Measurements from ENCODE around the gene HIPK2. TPM values are rescaled to one million over a fixed set of nuclear protein-coding genes. Genes with fewer than 3 reads are reported as not detected.

HIPK2 gene
- total RNA-seq, 2 donors from 2014 or later, result 28.7 to 35.4 TPM

DNA sequence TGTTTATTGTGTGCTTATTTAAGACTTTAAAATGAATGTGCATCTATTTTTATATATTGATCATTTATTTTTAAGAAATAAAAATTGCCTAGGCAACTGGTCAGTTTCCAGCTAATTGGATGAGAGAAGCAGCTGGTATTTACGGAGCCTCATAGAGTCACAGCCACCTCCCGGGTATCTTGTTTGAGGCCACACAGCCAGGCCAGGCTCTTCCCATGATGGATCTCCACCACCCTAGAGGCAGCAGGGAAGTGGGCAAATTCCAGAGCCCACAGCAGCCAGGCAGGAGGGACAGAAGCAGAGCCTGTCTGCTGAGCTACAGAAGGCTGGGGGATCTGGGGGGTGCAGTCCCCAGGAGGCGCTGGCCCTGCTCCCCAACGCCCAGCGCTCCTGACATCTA is 192.8 kb downstream of the HIPK2 start:
- H3K9me3 Mint-ChIP-seq, result no peaks in the 10 kb centered on the region
- H3K4me3 Mint-ChIP-seq, result no peak overlapping the region
- peaks cover 16% of the 10 kb centered on the region for H3K4me1 Mint-ChIP-seq (ENCODE audit: low read depth)
- no peak overlapping the region for H3K27ac Mint-ChIP-seq
- peaks cover 0 to 4% of the 10 kb centered on the region in 2 donors for H3K36me3 Mint-ChIP-seq (ENCODE audit: insufficient read depth in 2 of 2)
- no peaks in the 10 kb centered on the region for H3K27me3 Mint-ChIP-seq (ENCODE audit: low read depth)
- ATAC-seq (replicated peaks in 1 of 2), result no peak
- no peak for DNase-seq

DNA sequence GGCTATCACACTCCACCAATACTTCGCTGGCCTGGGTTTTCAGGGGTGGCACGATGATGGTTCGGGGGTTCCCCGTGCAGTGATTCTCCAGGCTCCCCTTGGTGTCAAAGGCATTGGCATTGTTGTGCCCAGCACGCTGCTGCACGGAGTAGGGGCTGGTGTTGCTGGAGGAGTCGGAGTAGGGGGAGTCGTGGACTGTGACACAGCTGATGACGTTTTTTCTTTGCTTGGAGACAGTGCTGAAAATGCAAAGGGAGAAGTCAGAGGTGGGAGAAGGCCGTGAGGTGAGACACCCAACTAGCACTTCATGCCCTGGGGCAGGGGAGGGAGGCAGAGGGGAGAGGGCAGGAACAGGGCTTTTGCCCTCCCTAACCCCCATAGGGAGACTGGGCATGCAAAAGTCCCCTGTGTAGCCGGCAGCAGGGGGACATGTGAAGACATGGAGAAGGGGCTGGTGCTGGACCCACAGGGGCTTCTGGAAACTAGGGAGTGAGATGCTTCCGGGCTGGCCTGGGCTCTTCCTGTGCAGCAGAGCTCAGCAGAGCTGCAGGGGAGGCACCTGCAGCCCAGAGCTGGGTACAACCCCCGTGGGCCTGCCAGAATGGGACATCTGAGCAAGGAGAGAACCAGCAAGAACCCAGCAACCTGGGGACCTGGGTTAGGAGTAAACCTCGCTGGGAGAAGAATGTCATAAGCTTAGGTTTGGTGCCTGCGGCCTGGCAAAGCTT is 193.8 kb downstream of the HIPK2 start:
- H3K27me3 Mint-ChIP-seq (ENCODE audit: low read depth), result no peaks in the 10 kb centered on the region
- no peak overlapping the region for H3K4me3 Mint-ChIP-seq
- H3K4me1 Mint-ChIP-seq (ENCODE audit: low read depth), result peaks cover 16% of the 10 kb centered on the region
- DNase-seq (no peak), ATAC-seq (replicated peaks in 1 of 2) (no peak)
- no peaks in the 10 kb centered on the region for H3K9me3 Mint-ChIP-seq
- H3K27ac Mint-ChIP-seq, result no peak overlapping the region
- peaks cover 0 to 2% of the 10 kb centered on the region in 2 donors for H3K36me3 Mint-ChIP-seq (ENCODE audit: insufficient read depth in 2 of 2)

DNA sequence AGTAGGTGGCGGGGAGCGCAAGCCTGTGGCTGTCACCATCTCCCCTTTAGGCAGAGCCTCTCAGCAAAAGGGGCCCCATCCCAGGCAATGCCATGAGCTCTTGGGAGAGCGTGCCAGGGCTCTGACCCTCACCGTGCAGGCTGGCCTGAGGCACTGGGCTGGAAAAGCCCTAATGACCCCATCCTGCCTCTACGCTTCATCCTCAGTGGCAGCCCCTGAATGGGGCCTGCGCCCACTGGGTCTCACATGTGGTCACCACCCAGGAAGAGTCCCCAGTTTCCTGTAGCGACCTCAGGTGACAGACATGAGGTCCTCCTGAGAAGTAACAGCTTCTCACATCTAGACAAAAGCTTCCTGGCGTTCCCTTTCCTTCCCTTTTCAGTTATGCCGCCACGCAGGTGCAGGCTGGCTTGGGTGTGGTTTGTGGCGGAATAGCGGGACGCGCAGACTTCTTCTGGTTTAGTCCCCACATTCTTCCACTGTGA is 195.1 kb downstream of the HIPK2 start:
- Mint-ChIP-seq H3K4me3 (no peak overlapping the region), H3K27me3 (ENCODE audit: low read depth) (no peaks in the 10 kb centered on the region), H3K27ac (no peak overlapping the region), H3K4me1 (ENCODE audit: low read depth) (peaks cover 16% of the 10 kb centered on the region), H3K36me3 (ENCODE audit: insufficient read depth in 2 of 2) (peaks cover 0 to 2% of the 10 kb centered on the region in 2 donors), H3K9me3 (no peaks in the 10 kb centered on the region)
- no peak for ATAC-seq (replicated peaks in 1 of 2)
- DNase-seq, result no peak

DNA sequence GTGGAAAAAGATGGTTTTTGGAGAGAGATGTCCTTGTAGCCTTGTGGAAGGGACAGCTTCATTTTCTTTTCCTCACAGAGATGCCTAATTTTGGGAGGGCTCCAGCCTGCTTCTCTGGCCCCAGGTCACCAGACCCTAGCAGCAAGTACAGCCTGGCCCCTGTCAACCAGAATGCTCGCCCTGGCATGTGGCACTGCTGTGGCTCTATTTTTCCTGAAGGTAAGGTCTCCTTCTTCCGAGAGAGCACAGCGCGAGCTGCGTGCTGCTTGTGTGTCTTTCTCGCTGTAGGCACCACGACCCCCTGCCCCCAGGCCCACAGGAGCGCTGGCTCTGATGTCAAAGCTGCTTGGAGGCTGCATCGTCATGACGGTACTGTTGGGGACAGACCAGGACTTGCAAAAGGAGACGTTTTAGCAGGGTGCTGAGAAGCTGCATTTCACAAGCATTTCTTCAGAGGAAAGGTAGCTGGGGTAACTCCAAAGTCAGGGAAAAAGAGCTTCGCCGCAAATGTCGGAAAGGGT is 195.6 kb downstream of the HIPK2 start:
- no peak for ATAC-seq (replicated peaks in 1 of 2)
- no peak for DNase-seq
- Mint-ChIP-seq H3K27me3 (ENCODE audit: low read depth) (no peaks in the 10 kb centered on the region), H3K4me3 (no peak overlapping the region), H3K36me3 (ENCODE audit: insufficient read depth in 2 of 2) (peaks cover 0 to 2% of the 10 kb centered on the region in 2 donors), H3K27ac (no peak overlapping the region), H3K4me1 (ENCODE audit: low read depth) (peaks cover 16% of the 10 kb centered on the region), H3K9me3 (no peaks in the 10 kb centered on the region)

DNA sequence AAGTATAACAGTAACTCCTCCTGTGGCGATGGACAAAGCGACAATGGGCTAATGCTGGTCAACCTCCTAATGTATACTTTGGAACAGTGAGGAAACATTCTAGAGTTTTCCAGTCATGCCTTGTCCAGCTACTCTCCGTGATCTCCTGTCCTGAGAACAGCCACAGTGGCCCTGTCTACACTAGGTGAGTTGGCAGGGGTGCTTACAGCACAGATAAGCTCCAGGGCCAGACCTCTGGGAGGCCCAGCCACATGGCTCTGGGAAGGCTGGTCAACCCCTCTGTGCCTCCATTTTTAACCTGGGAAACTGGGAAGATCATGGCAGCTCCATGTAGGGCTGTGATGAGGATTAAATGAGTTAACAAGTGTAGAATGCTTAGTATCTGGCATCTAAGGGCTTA is 197.4 kb downstream of the HIPK2 start:
- Mint-ChIP-seq H3K4me3 (no peak overlapping the region), H3K27me3 (ENCODE audit: low read depth) (no peaks in the 10 kb centered on the region), H3K36me3 (ENCODE audit: insufficient read depth in 2 of 2) (peaks cover 0 to 2% of the 10 kb centered on the region in 2 donors), H3K9me3 (no peaks in the 10 kb centered on the region), H3K27ac (no peak overlapping the region), H3K4me1 (ENCODE audit: low read depth) (peaks cover 16% of the 10 kb centered on the region)
- ATAC-seq (replicated peaks in 1 of 2) (no peak), DNase-seq (no peak)

DNA sequence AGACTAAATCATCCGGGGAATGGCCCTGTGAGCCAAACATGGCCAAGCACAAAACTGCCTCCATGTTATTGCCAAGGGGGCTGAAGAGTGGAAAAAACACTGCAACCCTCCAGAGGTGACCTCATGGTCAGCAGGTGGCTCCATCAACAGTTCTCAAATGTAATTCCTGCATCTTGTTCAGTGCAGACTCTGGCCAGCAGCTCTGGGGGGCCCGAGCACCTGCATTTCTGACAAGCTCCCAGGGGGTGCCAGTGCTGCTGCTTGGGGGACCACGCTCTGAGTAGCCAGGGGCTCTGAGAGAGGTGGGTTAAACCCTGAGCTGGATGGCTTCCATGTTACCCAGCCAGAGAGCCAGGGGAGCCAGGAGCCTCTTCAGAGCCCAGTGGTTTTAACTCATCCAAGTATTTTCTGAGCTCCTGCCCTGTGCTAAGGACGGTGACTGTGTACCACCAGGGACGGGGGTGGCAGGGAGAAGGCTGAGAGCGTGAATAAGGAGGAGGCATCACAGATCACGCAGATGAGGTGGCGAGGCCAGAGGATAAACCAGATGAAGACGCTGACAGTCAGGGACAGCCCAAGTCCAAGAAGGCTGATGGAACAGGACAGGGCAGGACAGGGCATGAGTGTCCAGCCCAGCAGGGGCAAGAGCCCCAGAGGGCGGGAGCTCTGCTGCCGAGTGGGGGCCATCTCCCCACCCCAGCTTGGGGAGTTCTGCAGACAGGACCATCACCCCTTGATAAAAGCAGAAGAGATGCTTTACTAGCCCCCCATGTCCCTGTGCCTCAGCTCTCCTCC is 201.4 kb downstream of the HIPK2 start:
- Mint-ChIP-seq H3K27me3 (ENCODE audit: low read depth) (no peaks in the 10 kb centered on the region), H3K4me3 (no peak overlapping the region), H3K9me3 (no peaks in the 10 kb centered on the region), H3K4me1 (ENCODE audit: low read depth) (no peaks in the 10 kb centered on the region), H3K27ac (no peak overlapping the region), H3K36me3 (ENCODE audit: insufficient read depth in 2 of 2) (no peaks in the 10 kb centered on the region)
- DNase-seq, result no peak
- no peak for ATAC-seq (replicated peaks in 1 of 2)

DNA sequence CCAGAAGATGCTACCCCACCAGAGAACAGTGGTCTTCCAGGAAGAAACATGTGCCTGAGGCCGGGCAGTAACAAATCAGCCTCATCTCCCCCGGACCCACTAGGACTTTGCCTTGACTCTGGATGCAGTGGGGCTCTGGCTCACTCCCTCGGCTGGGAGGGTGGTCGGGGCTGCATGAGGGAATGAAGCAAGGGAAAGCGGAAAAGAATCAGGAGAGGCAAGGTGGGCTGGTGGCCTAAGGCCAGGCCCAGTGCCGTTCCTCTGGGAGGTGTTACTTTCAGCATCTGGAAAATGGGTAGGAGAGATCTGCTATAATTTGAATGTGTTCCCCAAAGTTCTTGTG is 202.5 kb downstream of the HIPK2 start:
- H3K27me3 Mint-ChIP-seq (ENCODE audit: low read depth), result no peaks in the 10 kb centered on the region
- no peaks in the 10 kb centered on the region for H3K4me1 Mint-ChIP-seq (ENCODE audit: low read depth)
- ATAC-seq (replicated peaks in 1 of 2) (no peak), DNase-seq (no peak)
- H3K36me3 Mint-ChIP-seq (ENCODE audit: insufficient read depth in 2 of 2), result no peaks in the 10 kb centered on the region
- H3K4me3 Mint-ChIP-seq, result no peak overlapping the region
- no peaks in the 10 kb centered on the region for H3K9me3 Mint-ChIP-seq
- no peak overlapping the region for H3K27ac Mint-ChIP-seq

DNA sequence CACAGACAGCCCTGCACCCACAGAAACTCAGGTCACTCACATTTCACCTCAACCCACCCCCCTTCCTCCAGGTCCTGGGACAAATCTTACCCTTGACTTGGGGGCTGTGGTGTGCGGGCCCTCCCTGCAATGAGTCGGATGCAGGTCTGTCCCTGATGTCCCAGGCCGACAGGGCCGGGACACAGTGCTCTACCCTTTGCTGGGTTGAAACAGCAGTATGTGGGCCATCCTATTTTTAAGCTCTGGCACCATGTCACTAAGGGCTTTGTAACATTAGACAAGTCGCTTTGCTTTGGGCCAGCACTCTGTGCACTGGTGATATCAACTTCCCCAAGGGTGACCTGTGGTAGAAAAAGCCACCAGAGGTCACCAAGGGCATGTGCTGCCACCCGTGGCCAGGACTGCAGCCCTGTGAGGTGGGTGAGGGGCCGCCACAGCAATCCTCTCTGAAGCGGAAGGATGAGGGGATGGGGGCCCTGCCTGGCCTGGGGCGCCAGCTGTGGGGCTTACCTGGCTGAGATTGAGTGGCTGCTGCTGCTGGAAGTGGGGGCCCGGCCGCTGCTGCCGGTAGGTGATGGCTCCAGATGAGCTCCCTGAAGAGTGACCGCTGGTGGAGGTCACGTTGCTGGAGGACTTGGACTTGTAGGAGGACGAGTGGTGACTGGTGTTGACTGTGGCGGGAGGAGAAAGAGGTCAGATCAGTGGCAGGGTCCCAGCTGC is 203.0 kb downstream of the HIPK2 start:
- no peak for ATAC-seq (replicated peaks in 1 of 2)
- H3K27ac Mint-ChIP-seq, result no peak overlapping the region
- H3K27me3 Mint-ChIP-seq (ENCODE audit: low read depth), result no peaks in the 10 kb centered on the region
- H3K36me3 Mint-ChIP-seq (ENCODE audit: insufficient read depth in 2 of 2), result no peaks in the 10 kb centered on the region
- DNase-seq, result no peak
- no peaks in the 10 kb centered on the region for H3K9me3 Mint-ChIP-seq
- H3K4me1 Mint-ChIP-seq (ENCODE audit: low read depth), result no peaks in the 10 kb centered on the region
- H3K4me3 Mint-ChIP-seq, result no peak overlapping the region

DNA sequence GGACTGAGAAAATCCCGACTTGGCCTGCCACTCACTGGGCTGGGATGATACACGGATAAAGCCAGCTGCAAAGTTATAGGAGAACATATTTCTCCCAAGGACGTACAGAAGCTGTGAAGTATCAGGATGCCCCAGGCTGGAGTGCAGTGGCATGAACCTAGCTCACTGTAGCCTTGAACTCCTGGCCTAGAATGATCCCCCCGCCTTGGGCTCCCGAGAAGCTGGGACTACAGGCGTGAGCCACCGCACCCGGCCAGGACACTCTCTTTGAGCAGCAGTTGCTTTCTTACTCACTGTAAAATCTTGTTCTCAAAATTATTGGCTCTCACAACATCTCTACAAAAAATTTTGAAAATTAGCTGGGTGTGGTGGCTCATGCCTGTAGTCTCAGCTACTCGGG is 203.9 kb downstream of the HIPK2 start:
- H3K9me3 Mint-ChIP-seq, result no peaks in the 10 kb centered on the region
- ATAC-seq (replicated peaks in 1 of 2) (no peak), DNase-seq (no peak)
- H3K4me1 Mint-ChIP-seq (ENCODE audit: low read depth), result no peaks in the 10 kb centered on the region
- H3K36me3 Mint-ChIP-seq (ENCODE audit: insufficient read depth in 2 of 2), result no peaks in the 10 kb centered on the region
- H3K27ac Mint-ChIP-seq, result no peak overlapping the region
- no peaks in the 10 kb centered on the region for H3K27me3 Mint-ChIP-seq (ENCODE audit: low read depth)
- H3K4me3 Mint-ChIP-seq, result no peak overlapping the region

DNA sequence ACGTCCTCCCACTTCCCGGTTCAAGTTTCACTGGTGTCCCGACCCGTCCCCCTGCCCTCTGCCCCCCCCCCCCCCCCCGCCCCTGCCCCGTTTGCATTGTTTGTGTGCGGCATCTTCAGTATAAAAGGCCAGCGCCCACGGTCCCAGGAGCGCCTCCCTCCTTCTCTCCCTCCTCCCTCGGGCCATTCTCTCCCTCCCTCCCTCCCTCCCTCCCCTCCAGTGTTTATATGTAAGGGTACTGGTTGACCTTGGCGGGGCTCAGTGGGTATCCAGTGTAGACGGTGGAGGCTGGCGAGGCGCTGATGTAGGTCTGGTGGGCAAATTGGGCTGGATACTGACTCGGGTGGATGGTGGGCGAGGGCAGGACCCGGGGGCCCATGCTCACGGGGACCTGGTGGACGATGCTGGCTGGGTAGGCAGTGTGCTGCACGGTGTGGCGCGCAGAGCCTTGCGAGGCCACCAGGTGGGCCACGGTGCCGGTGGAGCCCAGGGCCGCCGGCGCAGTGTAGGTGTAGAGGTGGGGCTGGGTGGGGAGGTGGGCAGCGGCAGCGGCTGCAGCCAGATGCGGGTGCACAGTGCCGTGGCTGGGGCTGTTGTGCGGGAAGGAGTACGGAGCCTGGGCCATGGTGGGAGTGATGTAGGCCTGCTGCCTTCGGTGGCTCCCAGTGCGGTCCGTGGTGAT is 205.0 kb downstream of the HIPK2 start:
- no peaks in the 10 kb centered on the region for H3K4me1 Mint-ChIP-seq (ENCODE audit: low read depth)
- no peaks in the 10 kb centered on the region for H3K27me3 Mint-ChIP-seq (ENCODE audit: low read depth)
- no peak overlapping the region for H3K27ac Mint-ChIP-seq
- no peak overlapping the region for H3K4me3 Mint-ChIP-seq
- ATAC-seq (replicated peaks in 1 of 2), result no peak
- no peaks in the 10 kb centered on the region for H3K36me3 Mint-ChIP-seq (ENCODE audit: insufficient read depth in 2 of 2)
- no peak for DNase-seq
- no peaks in the 10 kb centered on the region for H3K9me3 Mint-ChIP-seq

DNA sequence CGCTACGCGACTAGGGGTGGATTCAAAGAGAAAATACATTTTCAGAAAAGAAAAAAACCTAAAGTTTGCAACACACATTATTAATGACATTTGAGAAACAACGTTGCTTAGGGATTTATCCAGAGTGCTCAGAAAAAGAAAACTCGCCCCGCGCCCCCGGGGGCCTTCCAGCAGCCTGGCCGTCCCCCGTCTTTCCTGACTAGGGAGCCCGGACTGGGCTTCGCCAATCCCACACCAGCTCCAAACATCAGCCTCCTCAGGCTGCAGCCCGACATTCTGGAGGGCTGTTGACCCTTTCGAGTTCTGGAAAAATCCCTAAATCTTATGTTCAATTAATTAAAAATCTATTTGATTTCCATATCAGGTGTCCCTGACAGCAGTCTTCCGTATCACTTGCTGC is 205.7 kb downstream of the HIPK2 start:
- Mint-ChIP-seq H3K9me3 (no peaks in the 10 kb centered on the region), H3K4me1 (ENCODE audit: low read depth) (no peaks in the 10 kb centered on the region), H3K27me3 (ENCODE audit: low read depth) (no peaks in the 10 kb centered on the region), H3K27ac (no peak overlapping the region), H3K36me3 (ENCODE audit: insufficient read depth in 2 of 2) (no peaks in the 10 kb centered on the region), H3K4me3 (no peak overlapping the region)
- no peak for DNase-seq
- ATAC-seq (replicated peaks in 1 of 2), result no peak

DNA sequence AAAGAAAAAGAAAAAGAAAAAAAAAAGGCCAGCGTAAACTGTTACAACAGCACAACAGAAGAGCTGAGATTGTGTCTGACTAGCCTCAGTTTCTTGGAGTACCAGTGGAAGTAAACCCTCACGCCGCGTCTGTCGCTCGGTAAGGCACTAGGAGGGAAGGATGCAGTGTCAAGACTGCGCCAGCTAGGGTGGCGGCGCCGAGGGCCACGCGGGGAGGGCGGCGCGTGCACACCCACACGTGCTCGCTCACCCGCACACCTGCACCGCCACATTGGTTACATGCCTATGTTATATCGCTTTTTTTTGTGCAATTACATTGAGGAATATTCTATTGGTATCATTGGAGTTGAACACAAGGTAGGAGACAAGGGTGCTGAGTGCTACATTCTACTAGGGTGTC is 206.1 kb downstream of the HIPK2 start:
- no peaks in the 10 kb centered on the region for H3K36me3 Mint-ChIP-seq (ENCODE audit: insufficient read depth in 2 of 2)
- no peaks in the 10 kb centered on the region for H3K4me1 Mint-ChIP-seq (ENCODE audit: low read depth)
- no peak overlapping the region for H3K27ac Mint-ChIP-seq
- ATAC-seq (replicated peaks in 1 of 2), result no peak
- H3K4me3 Mint-ChIP-seq, result no peak overlapping the region
- no peaks in the 10 kb centered on the region for H3K9me3 Mint-ChIP-seq
- no peak for DNase-seq
- H3K27me3 Mint-ChIP-seq (ENCODE audit: low read depth), result no peaks in the 10 kb centered on the region

DNA sequence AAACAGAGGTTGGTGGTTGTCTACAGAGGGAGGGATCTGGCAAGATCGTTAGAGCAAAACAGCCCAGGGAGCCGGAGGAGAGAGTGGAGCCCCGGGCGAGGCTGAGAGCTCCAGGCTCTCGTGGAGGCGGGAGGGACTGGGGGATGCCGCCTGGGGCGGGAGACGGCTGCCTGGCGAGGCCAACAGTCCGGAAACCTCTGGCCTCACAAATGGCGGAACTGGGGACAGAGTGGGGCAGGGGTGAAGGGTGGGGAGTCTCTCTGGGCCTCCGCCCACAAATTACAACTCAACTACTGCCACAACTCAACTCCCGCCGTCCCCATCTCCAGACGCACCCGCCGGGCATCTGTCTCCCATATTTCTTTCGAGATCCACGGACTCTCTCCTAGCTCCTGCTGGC is 206.6 kb downstream of the HIPK2 start:
- Mint-ChIP-seq H3K27ac (no peak overlapping the region), H3K9me3 (no peaks in the 10 kb centered on the region)
- ATAC-seq (replicated peaks in 1 of 2), result no peak

More for the DNA sequence above, 206.6 kb downstream of the HIPK2 start:
- Mint-ChIP-seq H3K27me3 (ENCODE audit: low read depth) (no peaks in the 10 kb centered on the region), H3K4me3 (no peak overlapping the region), H3K36me3 (ENCODE audit: insufficient read depth in 2 of 2) (no peaks in the 10 kb centered on the region), H3K4me1 (ENCODE audit: low read depth) (peaks cover 4% of the 10 kb centered on the region)
- DNase-seq, result no peak
